ENCODE measurements around the gene LRRC23. TPM values are rescaled to one million over a fixed set of nuclear protein-coding genes. Genes with fewer than 3 reads are reported as not detected.
A peak's percentile ranks its signal among the peaks of the same experiment; 100 is the strongest.

Gene LRRC23
- total and polyA plus RNA-seq, 2 of the 13 experiments (the other 11 are each of a cell fraction or from before 2014, with no cell fraction given): 6.0 to 7.8 TPM

DNA sequence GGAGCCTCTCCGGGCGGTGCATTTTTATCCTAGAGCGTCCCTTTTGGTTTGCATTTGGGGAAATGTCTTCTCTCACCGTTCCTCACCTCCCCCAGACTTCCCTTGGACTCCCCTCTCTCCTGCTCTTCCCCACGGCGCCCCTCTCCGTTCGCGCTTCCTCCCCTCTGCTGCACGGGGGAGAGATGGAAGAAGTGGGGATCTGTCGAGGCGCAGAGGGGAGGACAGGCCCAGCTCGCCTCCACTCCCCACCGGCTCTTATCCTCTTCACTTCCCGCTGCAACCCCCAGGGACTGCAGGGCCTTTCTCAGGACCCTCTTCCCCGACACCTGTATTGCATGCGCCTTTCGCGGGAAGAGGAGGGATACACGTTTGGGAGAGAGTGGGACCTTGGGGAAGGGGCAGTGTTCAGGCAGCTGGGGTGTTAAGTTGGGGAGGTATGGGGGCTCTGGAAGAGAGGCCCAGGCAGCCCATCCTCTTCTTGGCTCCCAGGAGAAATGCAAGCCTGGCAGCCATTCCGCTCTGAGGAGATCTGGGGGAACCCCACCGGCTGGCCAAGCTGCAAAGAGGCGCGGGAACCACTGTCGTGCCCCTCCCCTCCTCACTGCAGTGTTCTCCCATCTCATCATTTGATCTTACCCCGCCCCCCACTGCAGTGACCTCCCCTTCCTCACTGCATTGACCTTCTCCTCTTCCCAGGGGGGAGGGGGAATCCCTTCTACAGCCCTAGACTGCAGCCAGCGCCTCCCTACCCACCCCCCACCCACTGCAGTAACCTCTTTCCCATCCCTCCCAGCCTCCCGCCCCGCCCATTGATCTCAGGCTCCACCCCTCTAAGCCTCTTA lies 10.5 kb downstream of the LRRC23 start:
- Histone ChIP-seq H3K27me3 (ENCODE audit: control insufficient read depth in 1 of 2, insufficient read depth in 2 of 2, low read length in 2 of 2) (no peaks in the 10 kb centered on the region), H3K27ac (ENCODE audit: extremely low read length, insufficient read depth, low read length) (peak overlapping the region; percentile 84), H3K4me2 (ENCODE audit: low read depth, low read length) (peak overlapping the region; percentile 96), H3K36me3 (replicated peaks in 1 of 2; ENCODE audit: control insufficient read depth in 1 of 2, insufficient read depth in 2 of 2, low read length in 2 of 2) (peaks cover 5 to 24% of the 10 kb centered on the region in 2 experiments; a peak in 3 of 5 replicates), H3K4me1 (ENCODE audit: insufficient read depth, low read length) (peaks cover 48% of the 10 kb centered on the region), H3K9me3 (ENCODE audit: low read length) (no peaks in the 10 kb centered on the region), H3K9ac (ENCODE audit: insufficient read depth, low read depth, low read length) (peak overlapping the region; percentile 77), H4K20me1 (ENCODE audit: insufficient read depth, low read length) (no peaks in the 10 kb centered on the region), H3K79me2 (ENCODE audit: insufficient read depth, low read length) (peaks cover 17% of the 10 kb centered on the region), H3K4me3 (replicated peaks in 1 of 3; ENCODE audit: insufficient read depth in 1 of 3, low read depth in 2 of 3, low read length in 3 of 3) (peak overlapping the region; percentile 63 to 90 (median 77)), H2AFZ (ENCODE audit: low read length) (no peak overlapping the region)
- FAIRE-seq (no peak), ATAC-seq (no peak; the same call in 2 of the 3 replicates), DNase-seq (ENCODE audit: low spot score) (no peak)
- BruUV-seq (replicated peaks): TSS peak; percentile 31
- CTCF ChIA-PET (ENCODE audit: low intra/inter-chr PET ratio, low total read pairs): no interaction called here
- intact Hi-C loops (cut with micrococcal nuclease; ENCODE audit: unreplicated experiment) (no loop called here), in situ Hi-C loops (cut with HindIII; ENCODE audit: extremely low pct_ligation_motif_present, low pct_unique_long_range_greater_than_20kb) (no loop called here)
- POLR2A ChIA-PET: interaction anchor here (0.6 to 3.1 kb wide), 9 partner anchors 13 to 193 kb away, joined by 3 to 15 read pairs (median 10); partner anchors contain the start of genes C12orf57, RNU7-1, SPSB2 and TPI1
- TF ChIP-seq ZC3H13 (CRISPR knock-in tag; IDR thresholded peaks at IDR 0.05) (0 out of 2 replicates have a peak, but pooled peaks have one; percentile 6), SOX6 (IDR thresholded peaks at IDR 0.05) (no peak), SOX6 (CRISPR knock-in tag; IDR thresholded peaks at IDR 0.05) (0 out of 2 replicates have a peak, but pooled peaks have one; percentile 1), PPARG (CRISPR knock-in tag; conservative IDR thresholded peaks at IDR 0.05) (no peak), ZNF10 (CRISPR knock-in tag; IDR thresholded peaks at IDR 0.05; ENCODE audit: borderline replicate concordance, low read depth) (no peak), KLF15 (CRISPR knock-in tag; IDR thresholded peaks at IDR 0.05; ENCODE audit: borderline replicate concordance) (no peak), ZNF749 (CRISPR knock-in tag; IDR thresholded peaks at IDR 0.05; ENCODE audit: borderline replicate concordance) (0 out of 2 replicates have a peak, but pooled peaks have one; percentile 13), ZBTB3 (CRISPR knock-in tag; IDR thresholded peaks at IDR 0.05; ENCODE audit: borderline replicate concordance, low read depth) (0 out of 2 replicates have a peak, but pooled peaks have one; percentile 16), EEA1 (CRISPR knock-in tag; IDR thresholded peaks at IDR 0.05; ENCODE audit: borderline replicate concordance) (peak; percentile 24; the same call in 1 of the 2 replicates), U2AF1 (optimal IDR thresholded peaks at IDR 0.05; ENCODE audit: low read depth, low read length) (peak; percentile 54)
- TF ChIP-seq, protein P1, sequence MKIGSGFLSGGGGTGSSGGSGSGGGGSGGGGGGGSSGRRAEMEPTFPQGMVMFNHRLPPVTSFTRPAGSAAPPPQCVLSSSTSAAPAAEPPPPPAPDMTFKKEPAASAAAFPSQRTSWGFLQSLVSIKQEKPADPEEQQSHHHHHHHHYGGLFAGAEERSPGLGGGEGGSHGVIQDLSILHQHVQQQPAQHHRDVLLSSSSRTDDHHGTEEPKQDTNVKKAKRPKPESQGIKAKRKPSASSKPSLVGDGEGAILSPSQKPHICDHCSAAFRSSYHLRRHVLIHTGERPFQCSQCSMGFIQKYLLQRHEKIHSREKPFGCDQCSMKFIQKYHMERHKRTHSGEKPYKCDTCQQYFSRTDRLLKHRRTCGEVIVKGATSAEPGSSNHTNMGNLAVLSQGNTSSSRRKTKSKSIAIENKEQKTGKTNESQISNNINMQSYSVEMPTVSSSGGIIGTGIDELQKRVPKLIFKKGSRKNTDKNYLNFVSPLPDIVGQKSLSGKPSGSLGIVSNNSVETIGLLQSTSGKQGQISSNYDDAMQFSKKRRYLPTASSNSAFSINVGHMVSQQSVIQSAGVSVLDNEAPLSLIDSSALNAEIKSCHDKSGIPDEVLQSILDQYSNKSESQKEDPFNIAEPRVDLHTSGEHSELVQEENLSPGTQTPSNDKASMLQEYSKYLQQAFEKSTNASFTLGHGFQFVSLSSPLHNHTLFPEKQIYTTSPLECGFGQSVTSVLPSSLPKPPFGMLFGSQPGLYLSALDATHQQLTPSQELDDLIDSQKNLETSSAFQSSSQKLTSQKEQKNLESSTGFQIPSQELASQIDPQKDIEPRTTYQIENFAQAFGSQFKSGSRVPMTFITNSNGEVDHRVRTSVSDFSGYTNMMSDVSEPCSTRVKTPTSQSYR (CRISPR knock-in tag; IDR thresholded peaks at IDR 0.05; ENCODE audit: borderline replicate concordance): 0 out of 2 replicates have a peak, but pooled peaks have one; percentile 25
- TF ChIP-seq, protein P2, sequence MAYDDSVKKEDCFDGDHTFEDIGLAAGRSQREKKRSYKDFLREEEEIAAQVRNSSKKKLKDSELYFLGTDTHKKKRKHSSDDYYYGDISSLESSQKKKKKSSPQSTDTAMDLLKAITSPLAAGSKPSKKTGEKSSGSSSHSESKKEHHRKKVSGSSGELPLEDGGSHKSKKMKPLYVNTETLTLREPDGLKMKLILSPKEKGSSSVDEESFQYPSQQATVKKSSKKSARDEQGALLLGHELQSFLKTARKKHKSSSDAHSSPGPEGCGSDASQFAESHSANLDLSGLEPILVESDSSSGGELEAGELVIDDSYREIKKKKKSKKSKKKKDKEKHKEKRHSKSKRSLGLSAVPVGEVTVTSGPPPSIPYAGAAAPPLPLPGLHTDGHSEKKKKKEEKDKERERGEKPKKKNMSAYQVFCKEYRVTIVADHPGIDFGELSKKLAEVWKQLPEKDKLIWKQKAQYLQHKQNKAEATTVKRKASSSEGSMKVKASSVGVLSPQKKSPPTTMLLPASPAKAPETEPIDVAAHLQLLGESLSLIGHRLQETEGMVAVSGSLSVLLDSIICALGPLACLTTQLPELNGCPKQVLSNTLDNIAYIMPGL (CRISPR knock-in tag; IDR thresholded peaks at IDR 0.05; ENCODE audit: borderline replicate concordance in 1 of 2, low read depth in 1 of 2): 0 out of 4 replicates have a peak, but pooled peaks of 1 of the 2 experiments have one; percentile 3
- 22% methylated on average over 25 of the region's 29 CpGs for WGBS (ENCODE audit: low lambda C conversion rate)
